Measurements from ENCODE around the gene CYP3A5.

Gene CYP3A5

DNA sequence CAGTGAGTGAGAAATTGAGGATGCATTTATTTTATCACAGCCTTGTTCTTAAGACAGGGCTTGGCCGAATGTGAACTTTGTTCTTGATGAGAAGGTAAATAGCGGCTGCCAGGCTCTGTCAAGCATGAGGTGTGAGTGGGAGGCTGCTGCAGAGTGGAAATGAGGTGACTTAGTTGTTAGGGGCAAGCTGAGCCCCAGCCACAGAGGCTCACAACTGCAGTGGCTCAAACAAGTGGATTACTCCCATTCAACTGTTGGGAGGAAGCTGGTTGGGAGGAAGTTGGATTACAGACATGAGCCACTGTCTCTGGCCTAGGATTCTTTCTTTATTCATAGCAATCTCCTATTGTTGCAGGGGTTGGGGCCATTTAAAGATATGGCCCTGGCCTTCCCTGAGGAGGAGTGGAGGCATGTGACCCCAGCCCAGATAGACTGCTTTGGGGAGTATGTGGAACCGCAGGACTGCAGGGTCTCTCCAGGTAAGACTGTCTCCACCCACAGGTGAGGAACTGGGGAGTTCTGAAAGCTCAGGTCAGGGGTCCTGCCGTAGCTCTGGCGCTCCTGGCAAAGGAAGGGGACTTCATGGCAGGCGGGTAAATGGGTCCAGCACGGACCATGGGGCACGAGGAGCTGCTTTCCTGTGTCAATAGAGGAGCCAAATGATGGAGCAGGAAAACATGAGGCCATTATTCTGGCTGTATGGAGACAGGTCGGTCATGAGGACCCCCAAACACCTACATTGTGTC is 55.9 kb downstream of the CYP3A5 start:
- DNase-seq (ENCODE audit: low read depth): no peak
- H3K4me3 ChIP-seq (ENCODE audit: low read depth, low read length): no peak overlapping the region
- TF ChIP-seq, protein P1, sequence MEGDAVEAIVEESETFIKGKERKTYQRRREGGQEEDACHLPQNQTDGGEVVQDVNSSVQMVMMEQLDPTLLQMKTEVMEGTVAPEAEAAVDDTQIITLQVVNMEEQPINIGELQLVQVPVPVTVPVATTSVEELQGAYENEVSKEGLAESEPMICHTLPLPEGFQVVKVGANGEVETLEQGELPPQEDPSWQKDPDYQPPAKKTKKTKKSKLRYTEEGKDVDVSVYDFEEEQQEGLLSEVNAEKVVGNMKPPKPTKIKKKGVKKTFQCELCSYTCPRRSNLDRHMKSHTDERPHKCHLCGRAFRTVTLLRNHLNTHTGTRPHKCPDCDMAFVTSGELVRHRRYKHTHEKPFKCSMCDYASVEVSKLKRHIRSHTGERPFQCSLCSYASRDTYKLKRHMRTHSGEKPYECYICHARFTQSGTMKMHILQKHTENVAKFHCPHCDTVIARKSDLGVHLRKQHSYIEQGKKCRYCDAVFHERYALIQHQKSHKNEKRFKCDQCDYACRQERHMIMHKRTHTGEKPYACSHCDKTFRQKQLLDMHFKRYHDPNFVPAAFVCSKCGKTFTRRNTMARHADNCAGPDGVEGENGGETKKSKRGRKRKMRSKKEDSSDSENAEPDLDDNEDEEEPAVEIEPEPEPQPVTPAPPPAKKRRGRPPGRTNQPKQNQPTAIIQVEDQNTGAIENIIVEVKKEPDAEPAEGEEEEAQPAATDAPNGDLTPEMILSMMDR (conservative IDR thresholded peaks at IDR 0.05; ENCODE audit: low read depth, low read length): no peak

DNA sequence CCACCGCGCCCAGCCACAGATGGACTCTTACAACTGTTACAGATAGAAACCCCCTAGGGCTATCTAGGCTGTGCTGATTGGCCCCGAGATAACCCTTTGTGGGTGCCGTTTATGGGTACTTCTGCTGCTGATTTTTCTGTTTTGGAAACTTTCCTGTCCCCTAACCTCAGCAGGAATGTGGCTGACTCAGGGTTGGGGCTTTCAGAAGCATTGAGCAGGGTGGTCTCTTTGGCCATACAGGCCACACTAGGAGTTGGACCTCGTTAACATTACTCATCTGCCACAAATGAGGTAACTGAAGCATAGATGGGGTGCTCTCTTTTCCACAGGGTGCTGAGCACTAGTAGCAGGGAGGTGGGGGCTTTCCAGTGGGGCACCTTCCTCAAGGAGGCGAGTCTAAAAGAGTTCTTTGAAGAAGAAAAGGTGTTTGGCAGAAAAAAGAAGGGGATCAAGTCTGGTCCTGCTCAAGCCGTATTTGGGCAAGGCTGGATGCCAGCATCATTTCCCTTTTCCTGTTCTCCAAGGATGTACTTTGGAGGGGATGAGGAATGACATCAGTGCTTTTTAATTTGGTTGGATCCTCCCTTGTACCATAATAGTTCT is 56.6 kb downstream of the CYP3A5 start:
- H3K4me3 ChIP-seq (ENCODE audit: low read depth, low read length): no peak overlapping the region
- TF ChIP-seq, protein P1 (conservative IDR thresholded peaks at IDR 0.05; ENCODE audit: low read depth, low read length): no peak
- DNase-seq (ENCODE audit: low read depth): no peak

DNA sequence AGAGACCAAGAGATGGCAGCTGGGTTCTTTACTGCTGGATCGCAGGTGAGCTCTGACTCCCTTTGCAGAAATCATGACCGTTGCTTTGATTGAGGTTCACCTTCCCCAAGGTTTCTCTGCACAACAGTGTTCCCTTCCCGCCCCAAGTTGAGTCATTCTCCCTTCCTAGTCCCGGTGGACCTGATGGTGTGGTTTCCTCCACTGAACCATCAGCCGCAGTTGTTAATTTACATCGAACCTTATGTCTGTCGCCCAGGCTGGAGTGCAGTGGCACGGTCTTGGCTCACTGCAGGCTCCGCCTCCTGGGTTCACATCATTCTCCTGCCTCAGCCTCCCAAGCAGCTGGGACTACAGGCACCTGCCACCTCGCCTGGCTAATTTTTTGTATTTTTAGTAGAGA is 57.2 kb downstream of the CYP3A5 start:
- TF ChIP-seq, protein P1 (conservative IDR thresholded peaks at IDR 0.05; ENCODE audit: low read depth, low read length): no peak
- H3K4me3 ChIP-seq (ENCODE audit: low read depth, low read length): no peak overlapping the region
- no peak for DNase-seq (ENCODE audit: low read depth)

DNA sequence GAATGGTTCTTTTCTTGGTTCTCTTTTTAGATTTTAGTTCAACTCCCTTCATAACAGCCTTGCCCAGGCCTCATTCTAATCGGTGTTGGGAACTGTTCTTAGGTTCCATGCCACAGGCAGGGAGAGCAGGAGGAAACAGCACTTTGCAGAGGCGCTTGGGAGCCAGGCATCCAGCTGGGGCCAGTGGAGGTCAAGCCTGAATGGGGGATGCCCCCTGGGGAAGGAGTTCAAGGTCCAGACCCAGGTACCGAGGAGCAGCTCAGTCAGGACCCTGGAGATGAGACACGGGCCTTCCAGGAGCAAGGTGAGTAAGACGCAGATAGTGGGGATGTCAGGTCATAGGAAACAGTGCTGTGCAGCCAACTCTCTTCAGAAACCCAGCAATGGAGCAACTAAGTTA is 58.5 kb downstream of the CYP3A5 start:
- no peak for DNase-seq (ENCODE audit: low read depth)
- TF ChIP-seq, protein P1 (conservative IDR thresholded peaks at IDR 0.05; ENCODE audit: low read depth, low read length): no peak
- H3K4me3 ChIP-seq (ENCODE audit: low read depth, low read length): no peak overlapping the region

DNA sequence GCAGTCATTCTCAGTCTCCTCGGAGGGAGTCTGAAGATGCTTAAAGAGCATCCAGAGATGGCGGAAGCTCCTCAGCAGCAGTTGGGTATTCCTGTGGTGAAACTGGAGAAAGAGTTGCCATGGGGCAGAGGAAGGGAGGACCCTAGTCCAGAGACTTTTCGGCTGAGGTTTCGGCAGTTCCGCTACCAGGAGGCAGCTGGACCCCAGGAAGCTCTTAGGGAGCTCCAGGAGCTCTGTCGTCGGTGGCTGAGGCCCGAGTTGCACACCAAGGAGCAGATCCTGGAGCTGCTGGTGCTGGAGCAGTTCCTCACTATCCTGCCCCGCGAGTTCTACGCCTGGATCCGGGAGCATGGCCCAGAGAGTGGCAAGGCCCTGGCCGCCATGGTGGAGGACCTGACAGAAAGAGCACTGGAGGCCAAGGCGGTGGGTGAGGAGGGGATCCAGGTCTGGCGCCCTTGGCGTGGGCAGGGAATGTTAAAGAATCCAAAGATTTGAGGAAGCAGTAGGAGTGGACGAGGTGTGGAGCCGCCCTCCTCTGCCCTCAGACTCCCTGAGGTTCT is 60.1 kb downstream of the CYP3A5 start:
- H3K4me3 ChIP-seq (ENCODE audit: low read depth, low read length): no peak overlapping the region
- no peak for DNase-seq (ENCODE audit: low read depth)
- TF ChIP-seq, protein P1 (conservative IDR thresholded peaks at IDR 0.05; ENCODE audit: low read depth, low read length): no peak

DNA sequence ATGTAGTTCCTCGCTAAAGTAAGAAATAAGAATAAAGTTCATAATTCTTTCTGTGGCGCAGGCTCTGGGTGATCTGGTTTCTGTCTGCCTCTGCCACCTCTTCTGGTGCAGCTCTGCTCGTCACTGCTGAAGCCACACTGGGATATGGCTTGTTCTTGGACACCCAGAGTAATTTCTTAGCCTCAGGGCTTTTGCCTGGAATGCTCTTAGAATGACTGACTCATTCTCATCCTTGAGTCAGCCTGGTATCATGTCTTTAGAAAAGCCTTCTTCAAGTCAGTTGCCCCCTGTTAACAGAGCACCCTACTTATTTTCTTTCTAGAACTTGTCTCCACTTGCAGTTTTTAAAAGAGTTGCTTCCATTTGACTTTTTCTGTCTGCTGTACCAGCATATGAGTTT is 61.1 kb downstream of the CYP3A5 start:
- H3K4me3 ChIP-seq (ENCODE audit: low read depth, low read length): no peak overlapping the region
- TF ChIP-seq, protein P1 (conservative IDR thresholded peaks at IDR 0.05; ENCODE audit: low read depth, low read length): no peak
- no peak for DNase-seq (ENCODE audit: low read depth)
